Osteoblast (primary cell): ENCODE results near the gene MRPL19. TPM values are rescaled to one million over a fixed set of nuclear protein-coding genes. Genes with fewer than 3 reads are reported as not detected.

ENCODE experiments used
- DNase-seq: peaks from one replicate; pipeline ENCODE4 v3.0.0; 2011; ENCODE audit warnings: low spot score, mixed read lengths; ENCODE audit not compliant: insufficient read length; ENCODE audit errors: missing footprints
- H2AFZ ChIP-seq: 2 replicates; pipeline ENCODE4 v1.6.0; 2011; ENCODE audit warnings: mild to moderate bottlenecking, low read length
- H3K27ac ChIP-seq: 2 replicates; pipeline ENCODE4 v1.5.1; 2011; ENCODE audit warnings: mild to moderate bottlenecking, low read depth, low read length, moderate library complexity
- H3K27me3 ChIP-seq: 2 replicates; pipeline ENCODE4 v1.6.0; 2012; ENCODE audit warnings: mild to moderate bottlenecking, control low read depth, inconsistent platforms, low read length, moderate library complexity; ENCODE audit not compliant: insufficient read depth
- H3K36me3 ChIP-seq: 2 replicates; pipeline ENCODE4 v1.5.1; 2011; ENCODE audit warnings: mild to moderate bottlenecking, low read length, control low read depth, moderate library complexity; ENCODE audit not compliant: insufficient read depth
- H3K4me1 ChIP-seq: 2 replicates; pipeline ENCODE4 v1.5.1; 2011; ENCODE audit warnings: mild to moderate bottlenecking, low read length, control low read depth, moderate library complexity; ENCODE audit not compliant: insufficient read depth
- H3K4me2 ChIP-seq: 2 replicates; pipeline ENCODE4 v1.6.0; 2011; ENCODE audit warnings: mild to moderate bottlenecking, low read length; ENCODE audit not compliant: insufficient read depth
- H3K4me3 ChIP-seq: fragments of 200-600 bp; sonication (generic); 3 replicates; pipeline ENCODE4 v1.5.1; 2012; ENCODE audit warnings: mild to moderate bottlenecking, low read length, inconsistent platforms; ENCODE audit not compliant: insufficient read depth
- H3K79me2 ChIP-seq: 2 replicates; pipeline ENCODE4 v1.6.0; 2012; ENCODE audit warnings: mild to moderate bottlenecking, low read length, control low read depth, inconsistent platforms; ENCODE audit not compliant: insufficient read depth
- H3K9me3 ChIP-seq: 2 replicates; pipeline ENCODE4 v1.5.1; 2011; ENCODE audit warnings: low read depth, low read length, control low read depth
- H4K20me1 ChIP-seq: 2 replicates; pipeline ENCODE4 v1.6.0; 2012; ENCODE audit warnings: mild to moderate bottlenecking, low read length, control low read depth; ENCODE audit not compliant: insufficient read depth
- total RNA-seq: library from RNA; depleted of rRNA; stranded (reverse); fragments of >200 nt; gene quantifications from 2 replicates; pipeline ENCODE4 v1.2.3, GENCODE V29; 2012
- TF ChIP-seq, protein P1 (sequence below): IDR thresholded peaks from 2 replicates; pipeline ENCODE4 v1.5.1; 2011; ENCODE audit warnings: mild to moderate bottlenecking, low read depth, low read length, moderate library complexity; ENCODE audit errors: extremely low read depth

MRPL19 gene
- 35.8 and 40.7 TPM in 2 replicates for total RNA-seq

- peak; percentile 96 for DNase-seq
Measured at GRCh38 chr2:75646583-75647425, at the start of gene MRPL19. Gene MRPL19 (plus strand): TSS chr2:75646783. CDS start chr2:75646808, 25 bp downstream.

GRCh38 chr2:75596784-75597183 lies 49.8 kb upstream of the MRPL19 start:
- Histone ChIP-seq H3K27ac (peak overlapping the region; percentile 98), H2AFZ (no peak overlapping the region), H3K79me2 (no peaks in the 10 kb centered on the region), H3K9me3 (no peaks in the 10 kb centered on the region), H4K20me1 (no peaks in the 10 kb centered on the region), H3K27me3 (no peaks in the 10 kb centered on the region), H3K4me1 (peaks cover 53% of the 10 kb centered on the region), H3K4me3 (no peak overlapping the region), H3K4me2 (peak overlapping the region; percentile 72), H3K36me3 (no peaks in the 10 kb centered on the region)
- TF ChIP-seq, protein P1, sequence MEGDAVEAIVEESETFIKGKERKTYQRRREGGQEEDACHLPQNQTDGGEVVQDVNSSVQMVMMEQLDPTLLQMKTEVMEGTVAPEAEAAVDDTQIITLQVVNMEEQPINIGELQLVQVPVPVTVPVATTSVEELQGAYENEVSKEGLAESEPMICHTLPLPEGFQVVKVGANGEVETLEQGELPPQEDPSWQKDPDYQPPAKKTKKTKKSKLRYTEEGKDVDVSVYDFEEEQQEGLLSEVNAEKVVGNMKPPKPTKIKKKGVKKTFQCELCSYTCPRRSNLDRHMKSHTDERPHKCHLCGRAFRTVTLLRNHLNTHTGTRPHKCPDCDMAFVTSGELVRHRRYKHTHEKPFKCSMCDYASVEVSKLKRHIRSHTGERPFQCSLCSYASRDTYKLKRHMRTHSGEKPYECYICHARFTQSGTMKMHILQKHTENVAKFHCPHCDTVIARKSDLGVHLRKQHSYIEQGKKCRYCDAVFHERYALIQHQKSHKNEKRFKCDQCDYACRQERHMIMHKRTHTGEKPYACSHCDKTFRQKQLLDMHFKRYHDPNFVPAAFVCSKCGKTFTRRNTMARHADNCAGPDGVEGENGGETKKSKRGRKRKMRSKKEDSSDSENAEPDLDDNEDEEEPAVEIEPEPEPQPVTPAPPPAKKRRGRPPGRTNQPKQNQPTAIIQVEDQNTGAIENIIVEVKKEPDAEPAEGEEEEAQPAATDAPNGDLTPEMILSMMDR: no peak
- peak; percentile 83 for DNase-seq

More at GRCh38 chr2:75646583-75647425, at the start of gene MRPL19:
- peak within 1 kb of the TSS; percentile 71 for H3K27ac ChIP-seq
- H3K4me1 ChIP-seq: peaks cover 9% of the 10 kb centered on the region
- peaks cover 25% of the 10 kb centered on the region for H3K79me2 ChIP-seq
- no peaks in the 10 kb centered on the region for H3K9me3 ChIP-seq
- peak within 1 kb of the TSS; percentile 87 for H3K4me2 ChIP-seq
- H3K27me3 ChIP-seq: no peaks in the 10 kb centered on the region
- peaks cover 4% of the 10 kb centered on the region for H4K20me1 ChIP-seq
- TF ChIP-seq, protein P1: no peak
- H3K36me3 ChIP-seq: peaks cover 20% of the 10 kb centered on the region
- H3K4me3 ChIP-seq: peak within 1 kb of the TSS; percentile 98
- peak within 1 kb of the TSS; percentile 98 for H2AFZ ChIP-seq

GRCh38 chr2:75597949-75598348 lies 48.6 kb upstream of the MRPL19 start:
- H3K27ac ChIP-seq: no peak overlapping the region
- H3K4me1 ChIP-seq: peaks cover 51% of the 10 kb centered on the region
- no peaks in the 10 kb centered on the region for H3K27me3 ChIP-seq
- H2AFZ ChIP-seq: no peak overlapping the region
- H3K4me3 ChIP-seq: no peak overlapping the region
- TF ChIP-seq, protein P1: no peak
- no peaks in the 10 kb centered on the region for H3K36me3 ChIP-seq
- no peaks in the 10 kb centered on the region for H4K20me1 ChIP-seq
- H3K4me2 ChIP-seq: no peak overlapping the region
- H3K9me3 ChIP-seq: no peaks in the 10 kb centered on the region
- no peak for DNase-seq
- H3K79me2 ChIP-seq: no peaks in the 10 kb centered on the region

DNA sequence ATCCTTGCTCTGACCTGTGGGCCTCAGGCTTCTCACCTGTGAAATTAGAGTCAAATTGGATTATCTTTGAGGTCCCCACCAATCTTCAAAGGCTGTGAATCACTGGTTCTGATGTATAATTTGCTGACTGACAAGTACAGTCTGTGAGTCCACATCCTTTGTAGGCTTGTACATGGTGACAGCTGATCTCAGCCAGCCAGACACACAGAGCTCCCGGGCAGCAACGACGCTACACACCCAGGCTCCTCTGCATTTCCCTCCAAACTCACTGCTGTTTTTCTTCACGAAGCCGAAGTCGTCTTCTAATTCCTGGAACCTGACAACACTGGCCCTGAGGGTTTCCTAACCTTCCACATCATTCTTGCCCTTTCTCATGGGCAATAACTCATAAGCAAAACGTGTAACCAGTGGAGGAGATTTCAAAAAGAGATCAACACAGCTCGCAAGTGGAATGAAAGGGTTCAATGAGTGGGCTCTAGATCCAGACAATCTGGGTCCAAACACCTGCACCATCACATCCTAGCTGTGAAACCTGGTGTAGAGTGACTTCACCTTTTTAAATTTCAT lies 47.9 kb upstream of the MRPL19 start:
- TF ChIP-seq, protein P1: no peak
- Histone ChIP-seq H3K4me3 (no peak overlapping the region), H3K4me1 (peaks cover 56% of the 10 kb centered on the region), H3K4me2 (no peak overlapping the region), H3K27ac (no peak overlapping the region), H3K27me3 (no peaks in the 10 kb centered on the region), H4K20me1 (no peaks in the 10 kb centered on the region), H3K79me2 (no peaks in the 10 kb centered on the region), H3K9me3 (no peaks in the 10 kb centered on the region), H3K36me3 (no peaks in the 10 kb centered on the region), H2AFZ (peak overlapping the region; percentile 13)
- peak; percentile 48 for DNase-seq
